GM18951 (cell line): Measurements from ENCODE around the gene NR4A1.

Experiments used
- POLR2A ChIP-seq: IDR thresholded peaks from 4 replicates; pipeline ENCODE4 v1.6.1; 2011; ENCODE audit warnings: mild to moderate bottlenecking; ENCODE audit not compliant: insufficient read length, insufficient read depth; ENCODE audit errors: extremely low read depth
- in situ Hi-C: fragments of 300-500 bp; cut with MboI; formaldehyde crosslinking; loops from one replicate; pipeline ENCODE4 v1.12.0; 2022; ENCODE audit warnings: low sequenced_read_pairs, mixed read lengths, inconsistent platforms; ENCODE audit not compliant: unreplicated experiment

Gene NR4A1

DNA sequence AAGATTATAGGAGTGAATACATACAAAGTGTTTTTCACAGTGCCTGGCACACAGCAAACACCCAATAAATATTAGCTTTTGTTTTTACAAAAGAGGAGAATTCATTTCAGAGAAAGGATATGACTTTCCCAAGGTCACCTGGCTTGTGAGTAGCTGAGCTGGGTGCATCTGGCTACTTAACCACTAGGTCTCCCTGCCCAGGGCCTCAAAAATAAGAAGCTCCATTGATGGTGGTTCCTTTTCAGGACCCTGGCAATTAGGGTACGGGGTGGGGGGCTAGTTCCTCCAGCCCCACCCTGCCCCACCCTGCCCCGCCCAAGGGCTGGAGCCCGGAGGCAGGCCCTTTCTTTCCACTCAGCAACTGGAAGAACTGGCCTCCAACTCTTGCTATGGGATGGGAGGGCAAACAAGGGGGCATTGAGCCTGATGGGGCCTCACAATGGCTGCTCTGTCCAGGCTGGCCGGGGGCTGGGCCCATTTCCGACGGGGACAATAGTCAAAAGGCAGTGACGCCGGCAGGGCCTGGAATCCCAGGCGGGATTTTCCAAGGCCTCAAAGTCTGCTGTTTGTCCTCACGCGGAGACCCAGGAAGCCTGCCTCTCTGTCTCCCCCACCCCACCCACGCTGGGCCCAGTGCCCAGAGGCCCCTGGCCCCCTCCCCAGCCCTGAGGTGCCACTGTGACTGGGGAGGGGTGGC is 10.4 kb downstream of the NR4A1 start:
- in situ Hi-C loops = no loop called here
- no peak for TF ChIP-seq POLR2A

DNA sequence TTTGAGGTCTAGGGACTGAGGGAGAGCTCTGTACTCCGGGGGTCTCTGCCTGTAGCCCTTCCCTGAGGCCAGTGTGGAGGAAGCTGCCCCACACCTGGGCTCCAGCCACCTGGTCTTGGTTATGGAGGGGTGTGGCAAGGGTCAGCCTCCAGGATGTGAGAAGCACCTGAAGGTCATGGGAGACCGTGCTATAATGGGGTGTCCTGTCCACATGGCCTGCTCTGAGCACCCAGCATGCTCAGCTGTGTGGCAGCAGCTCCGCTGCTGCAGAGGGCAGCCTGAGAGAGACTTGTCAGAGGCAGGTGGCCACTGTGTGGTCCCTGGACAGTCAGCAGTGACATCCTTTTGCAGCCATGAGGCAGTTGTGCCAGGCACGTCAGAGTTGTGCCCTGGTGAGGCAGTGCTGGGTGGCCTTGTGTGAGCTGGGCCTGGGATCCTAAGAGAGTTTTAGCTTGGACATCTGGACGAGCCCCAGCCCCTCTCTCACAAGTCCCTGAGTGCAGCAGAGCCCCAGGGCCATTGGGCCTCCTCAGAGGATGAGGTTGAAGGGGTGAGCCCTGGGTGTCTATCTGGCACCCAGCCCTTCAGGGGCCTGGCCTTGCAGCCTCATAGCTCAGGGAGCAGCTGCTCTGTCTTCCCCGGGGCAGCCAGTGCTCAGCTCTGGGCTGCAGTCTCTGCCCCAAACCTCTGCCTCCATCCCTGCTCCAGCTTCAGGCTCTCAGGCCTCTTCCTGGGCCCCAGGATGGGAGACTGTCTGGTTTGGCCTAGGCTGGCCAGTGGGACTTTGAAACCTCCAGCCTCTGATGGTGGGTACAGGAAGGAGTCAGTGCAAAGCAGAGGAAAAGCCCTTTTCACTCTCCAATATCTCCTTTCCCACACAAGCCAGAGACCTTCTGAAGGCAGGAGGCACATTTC is 11.2 kb downstream of the NR4A1 start:
- no peak for TF ChIP-seq POLR2A
- in situ Hi-C loops = no loop called here

DNA sequence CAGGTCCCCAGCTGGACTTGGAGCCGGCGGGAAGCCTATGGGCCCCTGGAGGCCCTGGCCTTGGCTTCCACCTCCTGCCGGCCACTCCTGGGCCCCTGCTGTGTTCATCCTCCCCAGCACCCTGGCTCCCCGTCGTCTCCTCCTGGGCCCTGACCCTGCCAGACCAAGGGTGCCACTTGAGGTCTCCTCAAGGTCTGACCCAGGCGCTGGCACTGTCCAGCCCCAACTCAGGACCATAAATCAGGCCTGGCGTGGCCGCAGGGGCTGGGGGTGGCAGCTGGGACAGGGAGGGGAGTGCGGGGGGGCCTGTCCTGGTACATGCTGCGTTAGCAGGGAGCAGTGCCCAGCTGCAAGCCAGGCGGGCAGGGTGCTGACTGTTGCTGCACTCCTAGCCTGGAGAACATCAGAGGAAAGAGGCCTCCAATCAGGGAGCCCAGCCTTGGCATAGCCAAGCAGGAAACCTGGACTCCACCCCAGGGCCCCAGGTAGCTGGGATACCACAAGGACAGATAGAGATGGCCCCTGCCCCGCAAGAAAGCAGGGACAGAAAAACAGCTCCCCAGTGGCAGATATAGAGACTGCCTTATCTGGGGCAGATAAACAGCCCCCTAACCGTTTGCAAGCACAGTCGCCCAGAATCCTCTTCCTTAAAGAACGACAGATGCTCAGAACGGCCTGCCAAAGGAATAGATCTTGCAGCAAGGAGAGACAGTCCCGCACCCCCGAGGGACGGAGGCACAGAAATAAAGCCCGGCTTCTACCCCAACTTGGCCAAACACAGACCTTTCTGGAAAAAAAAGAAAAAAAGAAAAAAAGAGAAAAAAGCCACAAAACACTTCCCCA is 12.1 kb downstream of the NR4A1 start:
- in situ Hi-C loops = no loop called here

DNA sequence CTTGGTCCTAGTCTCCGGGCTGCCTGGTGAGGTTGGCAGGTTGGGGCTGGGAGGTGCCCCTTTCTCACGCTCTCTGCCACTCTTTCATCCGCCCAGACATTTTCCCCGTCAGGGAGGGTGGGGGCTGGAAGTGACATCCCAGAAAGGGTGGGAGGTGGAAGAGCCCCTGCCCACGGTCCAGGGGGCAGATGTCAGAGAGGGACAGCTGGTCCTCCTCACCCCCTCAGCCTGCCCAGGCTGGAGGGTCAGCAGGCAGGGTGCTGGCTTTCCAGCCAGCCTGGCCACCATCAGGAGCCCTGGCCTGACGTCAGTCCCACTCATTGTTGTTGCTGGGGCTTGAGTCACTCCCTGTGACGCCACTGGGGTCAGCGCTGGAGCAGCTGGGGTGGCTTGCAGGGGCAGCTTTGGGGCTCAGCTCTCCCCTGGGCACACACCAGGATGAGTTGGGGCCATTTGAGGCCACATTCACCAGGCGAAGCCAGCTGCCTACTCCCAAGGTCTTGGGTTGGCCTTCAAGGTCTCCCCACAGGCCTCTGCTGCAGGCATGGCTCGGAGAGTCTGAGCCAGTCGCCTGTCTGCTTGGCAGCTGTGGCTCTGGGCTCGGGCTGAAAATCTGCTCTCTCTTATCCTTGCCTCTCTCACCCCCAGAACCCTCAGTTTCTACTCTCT is 12.9 kb downstream of the NR4A1 start:
- in situ Hi-C loops = no loop called here

More for the DNA sequence above, 12.1 kb downstream of the NR4A1 start:
- no peak for TF ChIP-seq POLR2A

DNA sequence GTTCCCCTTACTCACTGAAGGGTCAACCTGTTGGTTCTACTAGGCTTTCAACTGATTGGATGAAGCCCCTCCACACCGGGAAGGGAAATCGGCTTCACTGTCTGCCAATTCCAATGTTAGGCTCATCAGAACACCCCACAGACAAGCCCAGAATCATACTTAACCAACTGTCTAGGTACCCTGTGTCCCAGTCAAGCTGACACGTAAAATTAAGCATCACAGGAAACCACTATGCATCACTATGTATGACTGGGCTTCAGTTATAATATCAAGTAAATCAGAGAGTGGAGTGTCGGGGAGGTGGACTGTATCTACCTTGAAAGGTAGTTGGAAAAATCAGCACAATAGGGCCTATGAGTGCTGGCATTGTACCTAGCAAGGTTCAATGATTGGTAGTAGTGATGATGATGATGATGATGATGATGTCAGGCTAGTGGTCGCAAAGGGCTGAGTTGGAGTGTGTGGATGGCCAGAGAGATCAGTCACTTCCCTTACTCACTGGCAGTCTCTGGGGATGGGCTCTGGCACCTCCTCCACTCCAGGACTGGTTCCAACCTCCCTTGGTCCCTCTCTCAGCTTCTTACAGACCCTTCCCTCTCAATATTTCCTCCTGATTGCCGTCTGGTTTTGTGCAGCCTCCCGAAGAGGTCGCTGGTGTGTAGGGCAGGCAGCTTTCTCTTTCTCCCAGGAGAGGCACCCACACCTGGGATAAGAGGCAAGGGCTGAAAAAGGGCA is 15.3 kb downstream of the NR4A1 start:
- in situ Hi-C loops = no loop called here
- no peak for TF ChIP-seq POLR2A

More for the DNA sequence above, 12.9 kb downstream of the NR4A1 start:
- no peak for TF ChIP-seq POLR2A

DNA sequence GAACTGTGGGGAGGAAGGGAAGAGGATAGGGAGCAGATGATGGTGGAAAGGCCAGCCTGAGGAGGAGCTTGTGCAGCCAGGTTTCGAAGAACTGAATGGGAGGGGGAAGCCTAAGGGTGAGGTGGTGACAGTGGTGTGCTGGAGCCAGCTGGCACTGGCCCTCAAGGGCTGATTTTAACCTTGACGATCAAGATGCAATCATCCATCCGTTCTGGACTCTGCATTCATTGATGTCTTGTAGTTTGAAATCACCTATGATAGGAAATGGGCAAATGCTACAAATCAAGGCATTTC is 15.8 kb downstream of the NR4A1 start:
- no peak for TF ChIP-seq POLR2A
- in situ Hi-C loops = no loop called here

DNA sequence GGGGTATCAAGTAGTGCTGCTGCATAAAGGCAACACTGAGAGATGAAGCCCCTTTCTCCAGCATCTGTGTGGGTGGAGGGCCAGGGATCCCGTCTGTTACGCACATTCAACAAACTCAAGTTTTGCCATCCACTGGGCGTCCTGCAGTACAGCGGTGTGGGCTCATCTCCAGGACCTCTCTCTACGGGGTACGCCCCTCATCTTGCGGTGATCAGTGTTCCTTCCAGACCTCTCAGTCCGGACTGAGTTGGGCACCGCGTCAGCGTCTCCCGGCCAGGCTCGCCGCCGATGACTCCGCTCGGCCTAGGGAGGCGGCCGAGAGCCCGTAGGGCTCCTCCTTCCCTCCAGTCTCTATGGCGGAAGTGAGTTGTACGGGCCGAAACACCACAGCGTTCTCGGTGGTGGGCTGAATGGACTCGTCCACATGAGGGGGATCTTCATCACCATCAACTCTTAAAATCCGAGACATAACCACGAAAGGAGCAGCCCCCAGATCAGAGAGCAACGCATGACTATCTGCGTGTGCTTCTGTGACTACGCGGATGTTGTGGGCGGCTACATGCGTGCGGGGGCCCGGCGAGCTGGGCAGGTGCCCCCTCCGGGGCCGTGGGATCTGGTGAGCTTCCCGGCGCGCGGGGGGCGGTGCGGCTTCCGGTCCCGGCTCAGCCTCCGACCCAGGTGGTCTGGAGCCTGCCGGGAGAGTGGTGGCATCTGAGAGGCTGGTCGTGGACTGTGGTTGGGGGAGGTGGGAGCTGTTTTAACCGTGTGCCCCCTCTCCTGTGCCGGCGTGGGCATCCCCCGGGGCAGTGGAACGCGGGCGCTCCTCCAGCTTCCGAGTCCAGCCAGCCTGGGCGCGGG is 18.3 kb downstream of the NR4A1 start, which contains the start of gene ATG101:
TSS of gene ATG101 (plus strand) at position 652 of the 858 bp plus-strand sequence. CDS start 3,673 bp downstream, outside the sequence.
- TF ChIP-seq POLR2A = peak; percentile 86
- in situ Hi-C loops = no loop called here

DNA sequence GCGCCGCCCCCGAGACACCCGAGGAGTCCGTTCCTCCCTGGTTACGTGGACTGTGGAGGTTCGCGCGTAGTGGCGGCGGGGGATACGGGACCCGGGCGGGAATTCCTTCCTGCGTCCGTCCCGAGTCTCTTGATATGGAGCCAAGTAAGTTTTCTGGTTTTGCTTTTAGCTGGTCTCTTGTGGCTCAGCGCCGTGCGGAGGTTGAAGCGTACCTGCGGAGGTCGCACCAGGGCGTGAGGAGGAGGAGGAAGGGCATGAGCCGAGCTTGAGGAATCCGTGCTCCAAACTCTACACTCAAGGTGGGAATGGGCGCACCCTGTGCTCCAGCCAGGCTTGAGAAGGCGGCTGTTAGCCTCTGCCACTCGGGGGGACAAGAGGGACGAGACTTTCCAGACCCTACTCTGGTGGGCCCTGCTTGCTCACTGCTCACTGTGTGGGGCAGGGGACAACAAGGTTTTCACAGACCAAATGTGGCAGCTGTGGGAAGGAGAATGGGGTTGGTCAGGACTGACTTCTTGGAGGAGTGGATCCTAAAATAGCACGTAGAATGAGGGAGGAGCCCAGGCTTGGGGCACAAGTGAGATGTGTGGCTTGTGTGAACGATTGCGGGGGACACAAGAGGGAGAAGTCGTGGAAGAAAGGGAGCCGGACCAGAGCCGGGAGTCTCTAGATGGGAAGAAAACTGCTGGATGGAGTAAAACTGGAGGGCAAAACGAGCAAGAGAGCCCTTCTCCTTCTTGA is 19.1 kb downstream of the NR4A1 start:
- no peak for TF ChIP-seq POLR2A
- in situ Hi-C loops = no loop called here

DNA sequence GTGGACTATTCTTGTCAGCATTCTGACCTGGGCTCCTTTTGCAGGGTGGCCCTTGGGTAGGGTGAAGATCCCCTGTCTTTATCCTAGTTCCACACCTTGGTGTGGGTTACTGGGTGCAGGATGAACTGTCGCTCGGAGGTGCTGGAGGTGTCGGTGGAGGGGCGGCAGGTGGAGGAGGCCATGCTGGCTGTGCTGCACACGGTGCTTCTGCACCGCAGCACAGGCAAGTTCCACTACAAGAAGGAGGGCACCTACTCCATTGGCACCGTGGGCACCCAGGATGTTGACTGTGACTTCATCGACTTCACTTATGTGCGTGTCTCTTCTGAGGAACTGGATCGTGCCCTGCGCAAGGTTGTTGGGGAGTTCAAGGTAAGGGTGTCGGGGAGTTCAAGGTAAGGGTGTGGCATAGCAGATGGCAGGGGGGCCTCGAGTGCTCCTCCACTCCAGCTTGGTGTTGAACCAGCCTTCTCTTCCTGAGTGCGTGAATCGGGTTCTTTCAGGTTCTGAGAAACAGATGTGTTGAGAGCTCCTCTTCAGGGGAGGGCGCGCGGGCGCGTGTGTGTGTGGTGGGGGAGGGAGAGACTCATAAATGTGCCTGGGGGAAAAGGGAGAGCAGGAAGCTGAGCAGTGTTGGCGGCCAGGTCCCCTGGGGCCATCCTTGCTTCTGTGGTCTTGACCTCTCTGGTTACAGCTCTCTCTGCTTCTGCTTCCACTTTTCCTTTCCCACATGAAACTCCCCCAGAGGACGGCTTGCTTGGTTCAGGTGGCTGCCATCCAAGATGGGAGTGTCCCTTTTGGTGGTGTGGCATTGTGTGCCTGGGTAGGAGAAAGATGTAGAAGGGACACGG is 22.5 kb downstream of the NR4A1 start:
- no peak for TF ChIP-seq POLR2A
- in situ Hi-C loops = no loop called here
